KMS-11 (cell line): ENCODE data around the gene FAM210A.

ENCODE experiments used
- H2AFZ ChIP-seq: fragments of 200-600 bp; sonication (generic); 2 replicates; pipeline ENCODE4 v1.6.1; 2016; ENCODE audit warnings: antibody characterized with exemption, mixed run types, low read depth
- H3K27ac ChIP-seq: fragments of 200-600 bp; sonication (generic); 2 replicates; pipeline ENCODE4 v1.6.1; 2016; ENCODE audit warnings: mild to moderate bottlenecking, mixed run types
- H3K27me3 ChIP-seq: fragments of 200-600 bp; sonication (generic); 2 replicates; pipeline ENCODE4 v1.6.1; 2017; ENCODE audit warnings: mild to moderate bottlenecking, low read depth, mixed run types, moderate library complexity; ENCODE audit not compliant: insufficient read depth
- H3K36me3 ChIP-seq: fragments of 200-600 bp; sonication (generic); 2 replicates; pipeline ENCODE4 v1.6.1; 2017; ENCODE audit warnings: mild to moderate bottlenecking, mixed run types; ENCODE audit not compliant: insufficient read depth
- H3K4me1 ChIP-seq: fragments of 200-600 bp; sonication (generic); 2 replicates; pipeline ENCODE4 v1.6.1; 2016; ENCODE audit warnings: mild to moderate bottlenecking, low read depth, mixed run types; ENCODE audit not compliant: poor library complexity, severe bottlenecking
- H3K4me2 ChIP-seq: fragments of 200-600 bp; sonication (generic); 2 replicates; pipeline ENCODE4 v1.7.0; 2016; ENCODE audit warnings: mild to moderate bottlenecking, mixed run types
- H3K4me3 ChIP-seq: fragments of 200-600 bp; sonication (generic); IDR thresholded peaks from 2 replicates; pipeline ENCODE4 v1.6.1; 2017; ENCODE audit warnings: low read depth, low read length, mixed read lengths; ENCODE audit not compliant: insufficient read depth
- H3K79me2 ChIP-seq: fragments of 200-600 bp; sonication (generic); 2 replicates; pipeline ENCODE4 v1.6.1; 2016; ENCODE audit warnings: low read depth, mixed run types; ENCODE audit not compliant: insufficient read depth
- H3K9ac ChIP-seq: fragments of 200-600 bp; sonication (generic); 2 replicates; pipeline ENCODE4 v1.6.1; 2016; ENCODE audit warnings: mild to moderate bottlenecking, mixed run types
- H4K20me1 ChIP-seq: fragments of 200-600 bp; sonication (generic); 2 replicates; pipeline ENCODE4 v1.6.1; 2016; ENCODE audit warnings: mild to moderate bottlenecking, mixed run types; ENCODE audit not compliant: insufficient read depth
- CTCF ChIP-seq: fragments of 200-600 bp; sonication (generic); conservative IDR thresholded peaks from 2 replicates; pipeline ENCODE4 v1.6.1; 2017; ENCODE audit warnings: low read depth, mild to moderate bottlenecking, antibody characterized with exemption, low read length, moderate library complexity, mixed read lengths

Gene FAM210A

GRCh38 chr18:13745696-13746095, 19.3 kb upstream of the FAM210A start:
- no peaks in the 10 kb centered on the region for H3K79me2 ChIP-seq
- H3K27ac ChIP-seq, result no peak overlapping the region
- H4K20me1 ChIP-seq, result no peaks in the 10 kb centered on the region
- H2AFZ ChIP-seq, result no peak overlapping the region
- TF ChIP-seq CTCF, result no peak
- H3K4me3 ChIP-seq, result no peak overlapping the region
- H3K36me3 ChIP-seq, result no peaks in the 10 kb centered on the region; the same call in 1 of the 2 replicates
- no peaks in the 10 kb centered on the region for H3K4me1 ChIP-seq
- no peaks in the 10 kb centered on the region for H3K27me3 ChIP-seq
- no peak overlapping the region for H3K4me2 ChIP-seq
- H3K9ac ChIP-seq, result no peak overlapping the region

- TF ChIP-seq CTCF, result no peak
- 0 out of 2 replicates have a peak, but pooled peaks cover 9% of the 10 kb centered on the region for H3K36me3 ChIP-seq
Measured at GRCh38 chr18:13735681-13736080, 9.3 kb upstream of the FAM210A start.

GRCh38 chr18:13730481-13730880, 4.1 kb upstream of the FAM210A start:
- Histone ChIP-seq H3K4me3 (no peak overlapping the region), H3K4me2 (no peak overlapping the region), H3K27ac (no peak overlapping the region), H3K79me2 (peaks cover 42% of the 10 kb centered on the region), H3K36me3 (0 out of 2 replicates have a peak, but pooled peaks cover 9% of the 10 kb centered on the region), H3K4me1 (peaks cover 19% of the 10 kb centered on the region), H2AFZ (no peak overlapping the region), H4K20me1 (no peaks in the 10 kb centered on the region), H3K27me3 (no peaks in the 10 kb centered on the region), H3K9ac (no peak overlapping the region)
- TF ChIP-seq CTCF, result no peak

More at GRCh38 chr18:13735681-13736080, 9.3 kb upstream of the FAM210A start:
- no peaks in the 10 kb centered on the region for H3K4me1 ChIP-seq
- peaks cover 2% of the 10 kb centered on the region; the same call in 1 of the 2 replicates for H3K79me2 ChIP-seq
- no peak overlapping the region for H3K9ac ChIP-seq
- H3K4me3 ChIP-seq, result no peak overlapping the region
- H3K4me2 ChIP-seq, result no peak overlapping the region
- H3K27me3 ChIP-seq, result no peaks in the 10 kb centered on the region
- H4K20me1 ChIP-seq, result no peaks in the 10 kb centered on the region
- no peak overlapping the region for H2AFZ ChIP-seq
- H3K27ac ChIP-seq, result no peak overlapping the region

- Histone ChIP-seq H3K79me2 (peaks cover 76% of the 10 kb centered on the region), H4K20me1 (no peaks in the 10 kb centered on the region; the same call in 1 of the 2 replicates), H3K4me1 (peaks cover 29% of the 10 kb centered on the region), H3K27ac (peak overlapping the region; percentile 82), H2AFZ (peak overlapping the region; percentile 84), H3K4me3 (no peak overlapping the region), H3K4me2 (peak overlapping the region; percentile 85), H3K36me3 (no peaks in the 10 kb centered on the region), H3K9ac (peak overlapping the region; percentile 90), H3K27me3 (no peaks in the 10 kb centered on the region)
- no peak for TF ChIP-seq CTCF
Measured at GRCh38 chr18:13726972-13727331, 594 bp upstream of the FAM210A start.
